Measurements from ENCODE around the gene RDH13.

GRCh38 chr19:55013596-55013995 lies 49.4 kb downstream of the RDH13 start:
- TF ChIP-seq POLR2AphosphoS5 (IDR thresholded peaks at IDR 0.05) (no peak), CTCF (IDR thresholded peaks at IDR 0.05) (no peak)
